Gastroesophageal sphincter (tissue), 3 donors: ENCODE data around the gene GAS2L1.

Source experiments
- CTCF ChIP-seq, 4 experiments: fragments of 200-600 bp in 2 of 4; fragments of 450-650 bp in 2 of 4; sonication (generic) in 1 of 4; IDR thresholded peaks; one replicate each; pipeline ENCODE4 v1.5.1; 2017 to 2019; ENCODE audit warnings: antibody characterized with exemption in 4 of 4, mild to moderate bottlenecking in 2 of 4, moderate library complexity in 2 of 4
- EP300 ChIP-seq: sonication (generic); formaldehyde crosslinking; IDR thresholded peaks from one replicate; pipeline ENCODE4 v1.6.1; 2017; ENCODE audit warnings: antibody characterized with exemption, mild to moderate bottlenecking
- POLR2A ChIP-seq, 2 donors: fragments of 450-650 bp; IDR thresholded peaks; one replicate each; pipeline ENCODE4 v1.6.1; 2017; ENCODE audit warnings: antibody characterized with exemption in 2 of 2, mild to moderate bottlenecking in 2 of 2, moderate library complexity in 1 of 2

GRCh38 chr22:29292379-29292778 is 14.1 kb upstream of the GAS2L1 start:
- TF ChIP-seq CTCF (IDR thresholded peaks at IDR 0.05) (no peak), EP300 (no peak), POLR2A (IDR thresholded peaks at IDR 0.05) (no peak)
